Tibial artery (tissue), 4 donors: Measurements from ENCODE around the gene SH3BP2.

Experiments
- DNase-seq, 2 donors: peaks; one replicate each; pipeline ENCODE4 v3.0.0-alpha.2; 2019
- H3K27ac ChIP-seq, 2 donors: fragments of 200-600 bp; sonication (generic) in 1 of 2; 1 replicate in 1 of 2; 2 replicates in 1 of 2; pipeline ENCODE4 v1.5.1; 2018 to 2019; ENCODE audit warnings: mild to moderate bottlenecking in 1 of 2
- H3K27me3 ChIP-seq, 2 donors: fragments of 200-600 bp; sonication (generic) in 1 of 2; one replicate each; pipeline versions ENCODE4 v1.5.1 to v1.6.0; 2016 to 2019
- H3K36me3 ChIP-seq, 3 donors: fragments of 200-600 bp; sonication (generic) in 2 of 3; one replicate each; pipeline ENCODE4 v1.5.1; 2016 to 2019; ENCODE audit warnings: mild to moderate bottlenecking in 2 of 3
- H3K4me1 ChIP-seq, 4 donors: fragments of 200-600 bp; sonication (generic) in 2 of 4; 1 replicate in 3 of 4; 2 replicates in 1 of 4; pipeline ENCODE4 v1.5.1; 2016 to 2019
- H3K4me3 ChIP-seq, 2 donors: fragments of 200-600 bp; sonication (generic) in 1 of 2; 1 replicate in 1 of 2; 2 replicates in 1 of 2; pipeline ENCODE4 v1.5.1; 2018 to 2019; ENCODE audit warnings: mild to moderate bottlenecking in 2 of 2
- H3K9me3 ChIP-seq, 3 donors: fragments of 200-600 bp; sonication (generic) in 1 of 3; one replicate each; pipeline ENCODE4 v1.5.1; 2016 to 2019
- CTCF ChIP-seq, 2 experiments: fragments of 200-600 bp in 1 of 2; fragments of 450-650 bp in 1 of 2; IDR thresholded peaks; one replicate each; pipeline ENCODE4 v1.5.1; 2017 to 2019; ENCODE audit warnings: antibody characterized with exemption in 2 of 2, mild to moderate bottlenecking in 1 of 2, moderate library complexity in 1 of 2
- intact Hi-C: fragments of 100-400 bp; cut with DNase I; formaldehyde crosslinking; loops from one replicate; pipeline ENCODE4 v1.15.0; 2023; ENCODE audit warnings: low total_unique reads

SH3BP2 gene

GRCh38 chr4:2860391-2861348 is 67.8 kb downstream of the SH3BP2 start:
- Histone ChIP-seq H3K4me3 (no peak overlapping the region), H3K9me3 (no peaks in the 10 kb centered on the region), H3K36me3 (no peaks in the 10 kb centered on the region), H3K27me3 (no peaks in the 10 kb centered on the region), H3K27ac (no peak overlapping the region), H3K4me1 (peaks cover 0 to 84% (median 53%) of the 10 kb centered on the region in 4 donors)
- DNase-seq, result no peak
- intact Hi-C loops, result loop anchor here (10.0 kb wide), 1 partner anchor 96 kb away; no protein-coding TSS in a partner anchor
- TF ChIP-seq CTCF (IDR thresholded peaks at IDR 0.05), result no peak

DNA sequence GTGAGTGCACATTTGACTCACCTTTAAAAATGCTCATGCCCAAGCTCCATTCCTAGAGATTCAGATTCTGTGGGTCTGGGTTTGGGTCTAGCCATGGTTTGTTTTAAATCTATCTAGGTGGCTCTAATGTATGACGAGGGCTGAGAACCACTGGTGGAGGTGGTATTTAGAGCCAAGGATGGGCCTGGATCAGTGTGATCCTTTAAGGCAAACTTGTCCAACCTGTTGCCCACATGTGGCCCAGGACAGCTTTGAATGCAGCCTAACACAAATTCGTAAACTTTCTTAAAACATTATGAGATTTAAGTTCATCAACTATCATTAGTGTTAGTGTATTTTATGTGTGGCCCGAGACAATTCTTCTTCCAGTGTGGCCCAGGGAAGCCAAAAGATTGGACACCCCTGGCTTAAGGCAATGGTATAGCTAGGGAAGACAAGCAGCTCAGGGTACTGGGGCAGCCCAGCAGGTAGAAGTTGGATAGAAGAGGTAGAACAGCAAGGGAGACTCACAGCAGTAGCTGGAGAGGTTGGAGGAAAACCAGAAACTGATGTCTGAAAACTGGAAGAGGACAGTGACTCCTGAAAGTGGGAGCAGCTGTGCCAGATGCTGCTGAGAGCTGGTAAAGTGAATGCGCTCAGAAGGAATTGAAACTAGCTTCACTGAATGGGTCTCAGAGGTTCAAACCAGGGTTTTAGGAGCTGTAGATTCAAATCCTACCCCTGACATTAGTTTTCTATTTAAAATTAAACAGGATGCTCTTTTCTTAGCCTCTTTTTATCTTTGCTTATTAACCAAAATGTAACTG is 68.9 kb downstream of the SH3BP2 start:
- H3K27ac ChIP-seq, result no peak overlapping the region
- DNase-seq, result no peak
- H3K4me3 ChIP-seq, result no peak overlapping the region
- no peaks in the 10 kb centered on the region for H3K27me3 ChIP-seq
- no peaks in the 10 kb centered on the region for H3K36me3 ChIP-seq
- intact Hi-C loops, result loop anchor here (10.0 kb wide), 1 partner anchor 97 kb away; no protein-coding TSS in a partner anchor
- TF ChIP-seq CTCF (IDR thresholded peaks at IDR 0.05), result no peak
- no peaks in the 10 kb centered on the region for H3K9me3 ChIP-seq
- H3K4me1 ChIP-seq, result peaks cover 0 to 94% (median 61%) of the 10 kb centered on the region in 4 donors

GRCh38 chr4:2862528-2862927 is 69.6 kb downstream of the SH3BP2 start:
- Histone ChIP-seq H3K27ac (no peak overlapping the region), H3K36me3 (no peaks in the 10 kb centered on the region), H3K9me3 (no peaks in the 10 kb centered on the region), H3K27me3 (no peaks in the 10 kb centered on the region), H3K4me1 (peaks cover 0 to 100% (median 65%) of the 10 kb centered on the region in 4 donors), H3K4me3 (no peak overlapping the region)
- TF ChIP-seq CTCF (IDR thresholded peaks at IDR 0.05), result no peak
- DNase-seq, result no peak
- intact Hi-C loops, result loop anchor here (10.0 kb wide), 1 partner anchor 98 kb away; no protein-coding TSS in a partner anchor

DNA sequence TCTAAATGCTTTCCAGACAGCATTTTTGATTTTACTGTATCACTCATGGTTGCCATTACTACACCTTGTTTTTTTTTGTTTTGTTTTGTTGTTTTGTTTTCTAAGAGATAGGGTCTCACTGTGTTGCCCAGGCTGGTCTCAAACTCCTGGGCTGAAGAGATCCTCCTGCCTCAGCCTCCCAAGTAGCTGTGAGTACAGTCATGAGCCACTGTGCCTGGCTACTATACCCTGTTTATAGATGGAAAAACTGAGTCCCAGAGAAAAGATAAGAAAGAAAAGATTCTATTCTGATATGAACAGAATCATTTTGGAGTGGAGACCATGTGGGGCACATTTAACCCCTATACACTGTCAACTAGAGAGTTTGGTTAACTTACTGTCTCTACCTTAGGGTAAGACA is 70.8 kb downstream of the SH3BP2 start:
- no peaks in the 10 kb centered on the region for H3K27me3 ChIP-seq
- H3K36me3 ChIP-seq, result no peaks in the 10 kb centered on the region
- H3K4me3 ChIP-seq, result no peak overlapping the region
- TF ChIP-seq CTCF (IDR thresholded peaks at IDR 0.05), result no peak
- no peaks in the 10 kb centered on the region for H3K9me3 ChIP-seq
- no peak for DNase-seq
- peaks cover 0 to 100% (median 69%) of the 10 kb centered on the region in 4 donors for H3K4me1 ChIP-seq
- H3K27ac ChIP-seq, result no peak overlapping the region
- intact Hi-C loops, result loop anchor here (10.0 kb wide), 1 partner anchor 99 kb away; no protein-coding TSS in a partner anchor

- Histone ChIP-seq H3K27ac (no peak overlapping the region), H3K9me3 (no peaks in the 10 kb centered on the region), H3K4me1 (peaks cover 0 to 99% (median 73%) of the 10 kb centered on the region in 4 donors), H3K36me3 (no peaks in the 10 kb centered on the region), H3K27me3 (no peaks in the 10 kb centered on the region), H3K4me3 (no peak overlapping the region)
- no peak for DNase-seq
- intact Hi-C loops, result loop anchor here (10.0 kb wide), 1 partner anchor 100 kb away; no protein-coding TSS in a partner anchor
- TF ChIP-seq CTCF (IDR thresholded peaks at IDR 0.05), result no peak
Observed at GRCh38 chr4:2865196-2865780, 72.4 kb downstream of the SH3BP2 start.
